HEK293 (cell line): Measurements from ENCODE around the gene GLB1L2.

ENCODE experiments used
- CTCF ChIA-PET: fragments of 350-600 bp; formaldehyde crosslinking; extraction: SDS; loops from one replicate; lab custom pipeline; 2021; ENCODE audit warnings: antibody characterized with exemption; lab: Yijun Ruan, JAX
- POLR2A ChIA-PET: fragments of 300-600 bp; formaldehyde crosslinking; extraction: SDS; loops from one replicate; lab custom pipeline; 2020; ENCODE audit warnings: antibody characterized with exemption, inconsistent platforms; lab: Yijun Ruan, JAX
- H3K27ac ChIP-seq: fragments of 200-500 bp; sonication (Bioruptor generic); 2 replicates; pipeline ENCODE4 v1.5.1; 2014; ENCODE audit warnings: low read depth, low read length, control low read depth, inconsistent platforms; ENCODE audit errors: extremely low read depth
- H3K36me3 ChIP-seq, 2 experiments: fragments of 200-500 bp in 1 of 2; sonication (Bioruptor generic) in 1 of 2; 1 replicate in 1 of 2; 2 replicates in 1 of 2; pipeline ENCODE4 v1.5.1; 2014 to 2017; ENCODE audit warnings: inconsistent platforms in 2 of 2, low read length in 2 of 2; ENCODE audit not compliant: control insufficient read depth in 2 of 2, insufficient read depth in 1 of 2
- H3K4me1 ChIP-seq: fragments of 200-500 bp; sonication (Bioruptor generic); 2 replicates; pipeline ENCODE4 v1.5.1; 2014; ENCODE audit warnings: mild to moderate bottlenecking, low read length, inconsistent platforms; ENCODE audit not compliant: control insufficient read depth, insufficient read depth
- H3K4me3 ChIP-seq: 2 replicates; pipeline ENCODE4 v1.5.1; 2011; ENCODE audit warnings: low read depth, mild to moderate bottlenecking, control low read depth, low read length, moderate library complexity
- H3K9me3 ChIP-seq: fragments of 200-500 bp; sonication (Bioruptor generic); 2 replicates; pipeline ENCODE4 v1.5.1; 2014; ENCODE audit warnings: low read depth, low read length, inconsistent platforms; ENCODE audit not compliant: control insufficient read depth, insufficient read depth
- GFI1B ChIP-seq: fragments of 450-650 bp; formaldehyde crosslinking; IDR thresholded peaks from 2 replicates; pipeline ENCODE4 v1.5.1; 2016; ENCODE audit warnings: missing biosample characterization, missing genetic modification characterization
- GLIS1 ChIP-seq: fragments of 450-650 bp; formaldehyde crosslinking; IDR thresholded peaks from 2 replicates; pipeline ENCODE4 v1.5.1; 2016; ENCODE audit warnings: missing biosample characterization, missing genetic modification characterization
- HOXD13 ChIP-seq: sonication (generic); formaldehyde crosslinking; IDR thresholded peaks from 2 replicates; pipeline ENCODE4 v1.8.0; 2022; ENCODE audit warnings: missing genetic modification reagents, borderline replicate concordance
- WT1 ChIP-seq: fragments of 450-650 bp; formaldehyde crosslinking; IDR thresholded peaks from 2 replicates; pipeline ENCODE4 v1.5.1; 2016; ENCODE audit warnings: missing biosample characterization, missing genetic modification characterization
- ZBTB21 ChIP-seq: fragments of 450-650 bp; formaldehyde crosslinking; IDR thresholded peaks from 2 replicates; pipeline ENCODE4 v1.5.1; 2017; ENCODE audit warnings: missing biosample characterization, missing genetic modification characterization
- ZNF132 ChIP-seq: fragments of 450-650 bp; formaldehyde crosslinking; IDR thresholded peaks from 2 replicates; pipeline ENCODE4 v1.5.1; 2017; ENCODE audit warnings: missing biosample characterization, missing genetic modification characterization, borderline replicate concordance
- ZNF510 ChIP-seq: fragments of 450-650 bp; formaldehyde crosslinking; IDR thresholded peaks from 2 replicates; pipeline ENCODE4 v1.5.1; 2018; ENCODE audit warnings: mild to moderate bottlenecking, missing genetic modification characterization, missing biosample characterization; ENCODE audit not compliant: insufficient replicate concordance
- ZNF654 ChIP-seq: fragments of 450-650 bp; formaldehyde crosslinking; IDR thresholded peaks from 2 replicates; pipeline ENCODE4 v1.5.1; 2016; ENCODE audit warnings: low read depth, missing biosample characterization, missing genetic modification characterization
- ZNF660 ChIP-seq: fragments of 450-650 bp; IDR thresholded peaks from 2 replicates; pipeline ENCODE4 v1.5.1; 2018; ENCODE audit warnings: missing biosample characterization, mild to moderate bottlenecking, missing genetic modification characterization
- ZNF792 ChIP-seq: fragments of 450-650 bp; formaldehyde crosslinking; IDR thresholded peaks from 2 replicates; pipeline ENCODE4 v1.5.1; 2016; ENCODE audit warnings: missing biosample characterization, missing genetic modification characterization
- ZSCAN16 ChIP-seq: fragments of 450-650 bp; formaldehyde crosslinking; IDR thresholded peaks from 2 replicates; pipeline ENCODE4 v1.5.1; 2016; ENCODE audit warnings: missing biosample characterization, missing genetic modification characterization
- TF ChIP-seq, protein P1 (sequence below): fragments of 450-650 bp; formaldehyde crosslinking; IDR thresholded peaks from 2 replicates; pipeline ENCODE4 v1.5.1; 2016; ENCODE audit warnings: missing biosample characterization, missing genetic modification characterization
- TF ChIP-seq, protein P2 (sequence below): fragments of 450-650 bp; formaldehyde crosslinking; conservative IDR thresholded peaks from 2 replicates; pipeline ENCODE4 v1.5.1; 2016; ENCODE audit warnings: low read depth, missing biosample characterization, missing genetic modification characterization
- TF ChIP-seq, protein P3 (sequence below): fragments of 450-650 bp; formaldehyde crosslinking; IDR thresholded peaks from 2 replicates; pipeline ENCODE4 v1.5.1; 2016; ENCODE audit warnings: missing biosample characterization, missing genetic modification characterization
- TF ChIP-seq, protein P4 (sequence below): fragments of 450-650 bp; formaldehyde crosslinking; IDR thresholded peaks from 2 replicates; pipeline ENCODE4 v1.5.1; 2016; ENCODE audit warnings: missing biosample characterization, missing genetic modification characterization
- TF ChIP-seq, protein P5 (sequence below): fragments of 450-650 bp; formaldehyde crosslinking; IDR thresholded peaks from 2 replicates; pipeline ENCODE4 v1.5.1; 2016; ENCODE audit warnings: missing biosample characterization, missing genetic modification characterization
- TF ChIP-seq, protein P6 (sequence below): fragments of 450-650 bp; formaldehyde crosslinking; IDR thresholded peaks from 2 replicates; pipeline ENCODE4 v1.5.1; 2016; ENCODE audit warnings: missing biosample characterization, missing genetic modification characterization

GLB1L2 gene

DNA sequence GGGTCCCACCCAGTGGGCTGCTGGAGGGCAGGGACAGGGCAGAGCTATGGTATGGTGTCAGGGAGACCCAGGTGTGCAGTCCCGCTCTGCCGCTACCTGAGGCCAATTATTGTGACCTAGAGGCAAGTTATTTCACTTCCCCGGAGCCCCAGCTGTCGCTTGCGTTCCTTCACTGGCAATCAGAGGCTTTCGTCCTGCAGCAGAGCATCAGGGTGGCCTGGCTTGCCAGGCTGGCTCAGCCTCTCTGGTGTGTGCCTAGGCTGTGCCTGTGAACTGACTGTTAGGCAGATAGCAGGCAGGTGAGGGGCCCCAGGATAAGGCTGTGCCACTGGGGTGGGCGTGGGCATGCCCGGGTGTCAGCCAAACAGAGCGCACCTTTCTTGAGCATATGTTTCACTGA, 31.4 kb downstream of the GLB1L2 start (continued):
- TF ChIP-seq GFI1B (tag by site-specific recombination) (no peak), GLIS1 (no peak)

DNA sequence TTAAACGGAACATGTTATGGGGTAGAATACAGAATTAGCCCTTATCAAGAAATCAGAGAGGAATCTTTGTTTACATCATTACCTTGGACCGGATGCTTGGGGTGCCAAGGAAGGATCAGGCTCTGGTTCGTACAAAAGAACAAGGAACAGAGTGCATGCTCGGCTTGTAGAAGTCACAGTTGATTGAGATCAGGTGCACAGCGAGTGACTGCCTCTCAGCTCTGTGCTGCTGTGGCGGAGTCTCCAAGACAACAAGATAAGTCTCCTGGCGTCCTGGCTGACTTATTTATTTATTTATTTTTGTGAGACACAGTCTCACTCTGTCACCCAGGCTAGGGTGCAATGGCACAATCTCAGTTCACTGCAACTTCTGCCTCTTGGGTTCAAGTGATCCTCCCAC, 31.8 kb downstream of the GLB1L2 start:
- ChIA-PET CTCF (no interaction called here), POLR2A (no interaction called here)
- no peaks in the 10 kb centered on the region for H3K4me1 ChIP-seq

More for the DNA sequence above, 31.8 kb downstream of the GLB1L2 start:
- Histone ChIP-seq H3K36me3 (peaks cover 0 to 2% of the 10 kb centered on the region in 2 experiments; a peak in 1 of 3 replicates), H3K27ac (no peak overlapping the region), H3K9me3 (no peaks in the 10 kb centered on the region), H3K4me3 (no peak overlapping the region)
- TF ChIP-seq ZNF792 (no peak), ZNF654 (tag by site-specific recombination) (no peak), ZBTB21 (tag by site-specific recombination) (no peak), ZNF660 (tag by site-specific recombination) (no peak), ZNF132 (tag by site-specific recombination) (no peak), WT1 (tag by site-specific recombination) (no peak), HOXD13 (CRISPR knock-in tag) (no peak), ZSCAN16 (tag by site-specific recombination) (no peak), ZNF510 (no peak)
- TF ChIP-seq, protein P1, sequence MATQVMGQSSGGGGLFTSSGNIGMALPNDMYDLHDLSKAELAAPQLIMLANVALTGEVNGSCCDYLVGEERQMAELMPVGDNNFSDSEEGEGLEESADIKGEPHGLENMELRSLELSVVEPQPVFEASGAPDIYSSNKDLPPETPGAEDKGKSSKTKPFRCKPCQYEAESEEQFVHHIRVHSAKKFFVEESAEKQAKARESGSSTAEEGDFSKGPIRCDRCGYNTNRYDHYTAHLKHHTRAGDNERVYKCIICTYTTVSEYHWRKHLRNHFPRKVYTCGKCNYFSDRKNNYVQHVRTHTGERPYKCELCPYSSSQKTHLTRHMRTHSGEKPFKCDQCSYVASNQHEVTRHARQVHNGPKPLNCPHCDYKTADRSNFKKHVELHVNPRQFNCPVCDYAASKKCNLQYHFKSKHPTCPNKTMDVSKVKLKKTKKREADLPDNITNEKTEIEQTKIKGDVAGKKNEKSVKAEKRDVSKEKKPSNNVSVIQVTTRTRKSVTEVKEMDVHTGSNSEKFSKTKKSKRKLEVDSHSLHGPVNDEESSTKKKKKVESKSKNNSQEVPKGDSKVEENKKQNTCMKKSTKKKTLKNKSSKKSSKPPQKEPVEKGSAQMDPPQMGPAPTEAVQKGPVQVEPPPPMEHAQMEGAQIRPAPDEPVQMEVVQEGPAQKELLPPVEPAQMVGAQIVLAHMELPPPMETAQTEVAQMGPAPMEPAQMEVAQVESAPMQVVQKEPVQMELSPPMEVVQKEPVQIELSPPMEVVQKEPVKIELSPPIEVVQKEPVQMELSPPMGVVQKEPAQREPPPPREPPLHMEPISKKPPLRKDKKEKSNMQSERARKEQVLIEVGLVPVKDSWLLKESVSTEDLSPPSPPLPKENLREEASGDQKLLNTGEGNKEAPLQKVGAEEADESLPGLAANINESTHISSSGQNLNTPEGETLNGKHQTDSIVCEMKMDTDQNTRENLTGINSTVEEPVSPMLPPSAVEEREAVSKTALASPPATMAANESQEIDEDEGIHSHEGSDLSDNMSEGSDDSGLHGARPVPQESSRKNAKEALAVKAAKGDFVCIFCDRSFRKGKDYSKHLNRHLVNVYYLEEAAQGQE = no peak
- TF ChIP-seq, protein P2, sequence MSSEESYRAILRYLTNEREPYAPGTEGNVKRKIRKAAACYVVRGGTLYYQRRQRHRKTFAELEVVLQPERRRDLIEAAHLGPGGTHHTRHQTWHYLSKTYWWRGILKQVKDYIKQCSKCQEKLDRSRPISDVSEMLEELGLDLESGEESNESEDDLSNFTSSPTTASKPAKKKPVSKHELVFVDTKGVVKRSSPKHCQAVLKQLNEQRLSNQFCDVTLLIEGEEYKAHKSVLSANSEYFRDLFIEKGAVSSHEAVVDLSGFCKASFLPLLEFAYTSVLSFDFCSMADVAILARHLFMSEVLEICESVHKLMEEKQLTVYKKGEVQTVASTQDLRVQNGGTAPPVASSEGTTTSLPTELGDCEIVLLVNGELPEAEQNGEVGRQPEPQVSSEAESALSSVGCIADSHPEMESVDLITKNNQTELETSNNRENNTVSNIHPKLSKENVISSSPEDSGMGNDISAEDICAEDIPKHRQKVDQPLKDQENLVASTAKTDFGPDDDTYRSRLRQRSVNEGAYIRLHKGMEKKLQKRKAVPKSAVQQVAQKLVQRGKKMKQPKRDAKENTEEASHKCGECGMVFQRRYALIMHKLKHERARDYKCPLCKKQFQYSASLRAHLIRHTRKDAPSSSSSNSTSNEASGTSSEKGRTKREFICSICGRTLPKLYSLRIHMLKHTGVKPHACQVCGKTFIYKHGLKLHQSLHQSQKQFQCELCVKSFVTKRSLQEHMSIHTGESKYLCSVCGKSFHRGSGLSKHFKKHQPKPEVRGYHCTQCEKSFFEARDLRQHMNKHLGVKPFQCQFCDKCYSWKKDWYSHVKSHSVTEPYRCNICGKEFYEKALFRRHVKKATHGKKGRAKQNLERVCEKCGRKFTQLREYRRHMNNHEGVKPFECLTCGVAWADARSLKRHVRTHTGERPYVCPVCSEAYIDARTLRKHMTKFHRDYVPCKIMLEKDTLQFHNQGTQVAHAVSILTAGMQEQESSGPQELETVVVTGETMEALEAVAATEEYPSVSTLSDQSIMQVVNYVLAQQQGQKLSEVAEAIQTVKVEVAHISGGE = no peak
- TF ChIP-seq, protein P3, sequence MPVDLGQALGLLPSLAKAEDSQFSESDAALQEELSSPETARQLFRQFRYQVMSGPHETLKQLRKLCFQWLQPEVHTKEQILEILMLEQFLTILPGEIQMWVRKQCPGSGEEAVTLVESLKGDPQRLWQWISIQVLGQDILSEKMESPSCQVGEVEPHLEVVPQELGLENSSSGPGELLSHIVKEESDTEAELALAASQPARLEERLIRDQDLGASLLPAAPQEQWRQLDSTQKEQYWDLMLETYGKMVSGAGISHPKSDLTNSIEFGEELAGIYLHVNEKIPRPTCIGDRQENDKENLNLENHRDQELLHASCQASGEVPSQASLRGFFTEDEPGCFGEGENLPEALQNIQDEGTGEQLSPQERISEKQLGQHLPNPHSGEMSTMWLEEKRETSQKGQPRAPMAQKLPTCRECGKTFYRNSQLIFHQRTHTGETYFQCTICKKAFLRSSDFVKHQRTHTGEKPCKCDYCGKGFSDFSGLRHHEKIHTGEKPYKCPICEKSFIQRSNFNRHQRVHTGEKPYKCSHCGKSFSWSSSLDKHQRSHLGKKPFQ = no peak
- TF ChIP-seq, protein P4, sequence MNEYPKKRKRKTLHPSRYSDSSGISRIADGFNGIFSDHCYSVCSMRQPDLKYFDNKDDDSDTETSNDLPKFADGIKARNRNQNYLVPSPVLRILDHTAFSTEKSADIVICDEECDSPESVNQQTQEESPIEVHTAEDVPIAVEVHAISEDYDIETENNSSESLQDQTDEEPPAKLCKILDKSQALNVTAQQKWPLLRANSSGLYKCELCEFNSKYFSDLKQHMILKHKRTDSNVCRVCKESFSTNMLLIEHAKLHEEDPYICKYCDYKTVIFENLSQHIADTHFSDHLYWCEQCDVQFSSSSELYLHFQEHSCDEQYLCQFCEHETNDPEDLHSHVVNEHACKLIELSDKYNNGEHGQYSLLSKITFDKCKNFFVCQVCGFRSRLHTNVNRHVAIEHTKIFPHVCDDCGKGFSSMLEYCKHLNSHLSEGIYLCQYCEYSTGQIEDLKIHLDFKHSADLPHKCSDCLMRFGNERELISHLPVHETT (tag by site-specific recombination) = no peak
- TF ChIP-seq, protein P5, sequence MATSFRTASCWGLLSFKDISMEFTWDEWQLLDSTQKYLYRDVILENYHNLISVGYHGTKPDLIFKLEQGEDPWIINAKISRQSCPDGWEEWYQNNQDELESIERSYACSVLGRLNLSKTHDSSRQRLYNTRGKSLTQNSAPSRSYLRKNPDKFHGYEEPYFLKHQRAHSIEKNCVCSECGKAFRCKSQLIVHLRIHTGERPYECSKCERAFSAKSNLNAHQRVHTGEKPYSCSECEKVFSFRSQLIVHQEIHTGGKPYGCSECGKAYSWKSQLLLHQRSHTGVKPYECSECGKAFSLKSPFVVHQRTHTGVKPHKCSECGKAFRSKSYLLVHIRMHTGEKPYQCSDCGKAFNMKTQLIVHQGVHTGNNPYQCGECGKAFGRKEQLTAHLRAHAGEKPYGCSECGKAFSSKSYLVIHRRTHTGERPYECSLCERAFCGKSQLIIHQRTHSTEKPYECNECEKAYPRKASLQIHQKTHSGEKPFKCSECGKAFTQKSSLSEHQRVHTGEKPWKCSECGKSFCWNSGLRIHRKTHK (tag by site-specific recombination) = no peak
- TF ChIP-seq, protein P6, sequence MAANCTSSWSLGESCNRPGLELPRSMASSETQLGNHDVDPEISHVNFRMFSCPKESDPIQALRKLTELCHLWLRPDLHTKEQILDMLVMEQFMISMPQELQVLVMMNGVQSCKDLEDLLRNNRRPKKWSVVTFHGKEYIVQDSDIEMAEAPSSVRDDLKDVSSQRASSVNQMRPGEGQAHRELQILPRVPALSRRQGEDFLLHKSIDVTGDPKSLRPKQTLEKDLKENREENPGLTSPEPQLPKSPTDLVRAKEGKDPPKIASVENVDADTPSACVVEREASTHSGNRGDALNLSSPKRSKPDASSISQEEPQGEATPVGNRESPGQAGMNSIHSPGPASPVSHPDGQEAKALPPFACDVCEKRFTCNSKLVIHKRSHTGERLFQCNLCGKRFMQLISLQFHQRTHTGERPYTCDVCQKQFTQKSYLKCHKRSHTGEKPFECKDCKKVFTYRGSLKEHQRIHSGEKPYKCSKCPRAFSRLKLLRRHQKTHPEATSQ = no peak
